Ovary (tissue), 9 donors: ENCODE results near the gene SLC22A23. TPM values are rescaled to one million over a fixed set of nuclear protein-coding genes. Genes with fewer than 3 reads are reported as not detected.

Experiments
- DNase-seq, 5 donors: peaks; one replicate each; pipeline ENCODE4 v3.0.0-alpha.2; 2019 to 2020
- H3K27ac ChIP-seq, 2 donors: fragments of 200-600 bp; one replicate each; pipeline versions ENCODE4 v1.5.1 to v1.8.0; 2019 to 2022
- H3K27me3 ChIP-seq: fragments of 200-600 bp; one replicate; pipeline ENCODE4 v1.8.0; 2022
- H3K36me3 ChIP-seq: fragments of 200-600 bp; sonication (generic); one replicate; pipeline ENCODE4 v1.5.1; 2019
- H3K4me1 ChIP-seq: one replicate; pipeline ENCODE4 v1.8.1; 2013; ENCODE audit warnings: mild to moderate bottlenecking, moderate library complexity; ENCODE audit not compliant: insufficient read depth
- H3K4me3 ChIP-seq: fragments of 200-600 bp; sonication (generic); one replicate; pipeline ENCODE4 v1.5.1; 2017
- H3K9me3 ChIP-seq, 2 donors: fragments of 200-600 bp in 1 of 2; sonication (generic) in 1 of 2; one replicate each; pipeline versions ENCODE4 v1.5.1 to v1.8.1; 2013 to 2019; ENCODE audit warnings: mild to moderate bottlenecking in 1 of 2, moderate library complexity in 1 of 2
- EP300 ChIP-seq: sonication (generic); formaldehyde crosslinking; IDR thresholded peaks from one replicate; pipeline ENCODE4 v1.6.1; 2017; ENCODE audit warnings: antibody characterized with exemption
- POLR2A ChIP-seq: fragments of 450-650 bp; IDR thresholded peaks from one replicate; pipeline ENCODE4 v1.6.1; 2017; ENCODE audit warnings: antibody characterized with exemption, mild to moderate bottlenecking, moderate library complexity
- WGBS, 3 donors: extraction: QIAGEN DNeasy Blood & Tissue Kit in 1 of 3; methylation state at CpG; one replicate each; pipeline versions ENCODE4 v1.1.5 to v1.1.7; 2013 to 2017; 5-methylcytosine and 5-hydroxymethylcytosine counted together
- intact Hi-C, 4 donors: fragments of 100-400 bp; cut with DNase I; formaldehyde crosslinking; loops; one replicate each; pipeline versions ENCODE4 v1.11.0 to v1.15.1; 2022 to 2023
- polyA plus RNA-seq, 2 donors: library from polyadenylated mRNA; stranded (reverse); fragments of 200-250 nt in 1 of 2; fragments of 350-450 nt in 1 of 2; fragmentation: Illumina TruSeq in 1 of 2; extraction: RNeasy Lipid Tissue Mini Kit (QIAGEN cat#74804) in 1 of 2; gene quantifications; one replicate each; pipeline ENCODE4 v1.2.3, GENCODE V29; 2013 to 2014
- total RNA-seq, 7 donors: library from RNA; depleted of rRNA in 2 of 7; stranded (reverse); fragments of >200 nt in 2 of 7; fragmentation: NEBNext Ultra II Directional in 3 of 7; extraction: Animal tissue kit (Norgen Biotek cat#: 25700) in 3 of 7; gene quantifications; one replicate each; pipeline versions ENCODE4 v1.1.0 to v1.2.4, GENCODE V29; 2016 to 2023
- TF ChIP-seq, protein P1 (sequence below), 3 donors: fragments of 450-650 bp in 2 of 3; fragments of 200-600 bp in 1 of 3; IDR thresholded peaks; one replicate each; pipeline versions ENCODE4 v1.5.1 to v1.8.0; 2016 to 2022; ENCODE audit warnings: antibody characterized with exemption in 3 of 3, mild to moderate bottlenecking in 1 of 3
- donor health status: DM: no; HTN: no; CAD: no; lungs with moderate emphysema.
- donor health status: DM: no; HTN: no; CAD: no.
- donor health status: Bipolar disorder and iron deficiency.
- donor health status: DM: yes; HTN: yes; CAD: no.
- donor health status: DM: no; HTN: no; CAD: no.
- donor health status: DM: yes; HTN: yes; CAD: no.

The SLC22A23 gene
- total and polyA plus RNA-seq, 9 donors, result 2.3 to 31.0 (median 5.2) TPM

DNA sequence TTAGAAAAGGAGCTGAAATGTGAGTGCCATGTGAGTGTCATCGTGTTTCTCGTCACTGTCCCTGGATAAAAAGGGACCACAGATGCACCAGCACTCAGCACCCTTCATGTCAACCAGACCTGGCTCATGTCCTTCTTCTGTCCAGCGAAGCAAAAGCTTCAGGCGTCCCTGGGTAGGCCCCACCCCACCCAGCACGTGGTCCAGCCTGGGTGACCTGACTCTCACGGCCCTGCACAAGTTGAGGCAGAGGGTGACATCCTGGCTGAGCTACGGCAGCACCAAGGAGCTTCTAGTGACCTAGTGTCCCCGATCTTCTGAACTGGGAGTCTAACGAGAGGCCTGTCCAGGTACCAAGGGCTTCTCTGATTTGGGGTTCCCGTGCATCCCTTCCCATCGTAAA, 160.3 kb downstream of the SLC22A23 start:
- DNase-seq, result peak in 1 of 5 donors; percentile 14
- no peak for TF ChIP-seq EP300
- no peak for TF ChIP-seq POLR2A
- TF ChIP-seq, protein P1, sequence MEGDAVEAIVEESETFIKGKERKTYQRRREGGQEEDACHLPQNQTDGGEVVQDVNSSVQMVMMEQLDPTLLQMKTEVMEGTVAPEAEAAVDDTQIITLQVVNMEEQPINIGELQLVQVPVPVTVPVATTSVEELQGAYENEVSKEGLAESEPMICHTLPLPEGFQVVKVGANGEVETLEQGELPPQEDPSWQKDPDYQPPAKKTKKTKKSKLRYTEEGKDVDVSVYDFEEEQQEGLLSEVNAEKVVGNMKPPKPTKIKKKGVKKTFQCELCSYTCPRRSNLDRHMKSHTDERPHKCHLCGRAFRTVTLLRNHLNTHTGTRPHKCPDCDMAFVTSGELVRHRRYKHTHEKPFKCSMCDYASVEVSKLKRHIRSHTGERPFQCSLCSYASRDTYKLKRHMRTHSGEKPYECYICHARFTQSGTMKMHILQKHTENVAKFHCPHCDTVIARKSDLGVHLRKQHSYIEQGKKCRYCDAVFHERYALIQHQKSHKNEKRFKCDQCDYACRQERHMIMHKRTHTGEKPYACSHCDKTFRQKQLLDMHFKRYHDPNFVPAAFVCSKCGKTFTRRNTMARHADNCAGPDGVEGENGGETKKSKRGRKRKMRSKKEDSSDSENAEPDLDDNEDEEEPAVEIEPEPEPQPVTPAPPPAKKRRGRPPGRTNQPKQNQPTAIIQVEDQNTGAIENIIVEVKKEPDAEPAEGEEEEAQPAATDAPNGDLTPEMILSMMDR (IDR thresholded peaks at IDR 0.05), result no peak
- Histone ChIP-seq H3K9me3 (no peaks in the 10 kb centered on the region), H3K27me3 (no peaks in the 10 kb centered on the region), H3K27ac (no peak overlapping the region), H3K36me3 (no peaks in the 10 kb centered on the region), H3K4me3 (no peak overlapping the region), H3K4me1 (no peaks in the 10 kb centered on the region)
- 75 to 87% (median 79%) methylated on average over 11 of the region's 11 CpGs for WGBS, 3 donors
- intact Hi-C loops, result no loop called here

- H3K27me3 ChIP-seq, result no peaks in the 10 kb centered on the region
- 57 to 69% (median 62%) methylated on average over 10 of the region's 10 CpGs for WGBS, 3 donors
- no peaks in the 10 kb centered on the region for H3K36me3 ChIP-seq
- intact Hi-C loops, result no loop called here
- no peak overlapping the region for H3K27ac ChIP-seq
- TF ChIP-seq EP300 (no peak), POLR2A (no peak)
- TF ChIP-seq, protein P1 (IDR thresholded peaks at IDR 0.05), result no peak
- no peak for DNase-seq
- no peaks in the 10 kb centered on the region for H3K4me1 ChIP-seq
- H3K9me3 ChIP-seq, result no peaks in the 10 kb centered on the region
- H3K4me3 ChIP-seq, result no peak overlapping the region
Observed at GRCh38 chr6:3296078-3296477, 160.8 kb downstream of the SLC22A23 start.

DNA sequence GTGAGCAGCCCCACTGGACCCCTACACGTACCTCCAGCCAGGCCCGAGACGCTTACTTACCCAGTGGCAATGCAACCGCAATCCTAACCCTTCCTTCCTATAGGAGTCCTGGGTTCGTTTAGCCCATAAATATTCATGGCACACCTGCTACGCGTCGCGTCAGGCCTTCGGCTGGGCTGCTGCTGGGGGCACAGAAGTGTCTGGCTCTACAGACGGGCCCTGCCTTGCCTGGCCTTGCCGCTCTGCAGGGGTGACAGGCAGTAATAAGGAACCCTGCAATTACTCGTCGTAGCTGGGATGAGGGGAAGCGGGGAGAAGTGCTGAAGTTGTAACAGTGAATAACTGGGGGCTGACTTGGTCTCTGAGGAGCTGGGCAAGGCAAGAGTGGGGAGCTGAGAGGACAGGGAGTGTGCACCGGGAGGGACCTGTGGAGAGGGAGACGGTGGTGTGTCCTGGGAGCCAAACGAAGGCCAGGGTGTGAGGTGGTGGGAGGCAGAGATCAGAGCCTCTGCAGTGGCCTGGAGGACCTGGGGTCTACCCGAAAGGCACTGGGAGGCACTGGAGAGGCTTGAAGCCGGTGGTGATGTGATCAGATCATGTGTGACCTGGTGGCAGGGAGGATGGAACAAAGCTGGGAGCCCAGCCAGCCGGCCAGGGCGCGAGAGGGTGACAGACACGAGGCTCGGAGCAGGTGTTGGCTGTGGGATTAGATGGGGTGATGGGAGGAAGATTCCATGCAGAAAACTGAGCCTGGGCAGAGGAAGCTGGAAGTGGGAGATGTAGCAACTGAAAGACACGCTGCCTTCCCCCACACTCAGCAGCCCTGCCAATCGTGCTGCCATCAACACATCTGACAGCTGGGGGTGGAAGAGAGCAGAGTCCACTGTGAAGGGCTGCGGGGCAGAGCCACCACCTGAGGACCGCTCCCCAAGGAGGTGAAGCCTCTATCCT, 161.7 kb downstream of the SLC22A23 start:
- H3K9me3 ChIP-seq, result no peaks in the 10 kb centered on the region
- WGBS, 3 donors, result 33 to 45% (median 33%) methylated on average over 29 of the region's 29 CpGs
- H3K27ac ChIP-seq, result no peak overlapping the region
- TF ChIP-seq, protein P1 (IDR thresholded peaks at IDR 0.05), result no peak
- TF ChIP-seq POLR2A (no peak), EP300 (no peak)
- H3K4me1 ChIP-seq, result peaks cover 1% of the 10 kb centered on the region
- no peak overlapping the region for H3K4me3 ChIP-seq
- intact Hi-C loops, result no loop called here
- H3K27me3 ChIP-seq, result no peaks in the 10 kb centered on the region
- peak in 2 of 5 donors; percentile 4 to 7 for DNase-seq
- no peaks in the 10 kb centered on the region for H3K36me3 ChIP-seq

DNA sequence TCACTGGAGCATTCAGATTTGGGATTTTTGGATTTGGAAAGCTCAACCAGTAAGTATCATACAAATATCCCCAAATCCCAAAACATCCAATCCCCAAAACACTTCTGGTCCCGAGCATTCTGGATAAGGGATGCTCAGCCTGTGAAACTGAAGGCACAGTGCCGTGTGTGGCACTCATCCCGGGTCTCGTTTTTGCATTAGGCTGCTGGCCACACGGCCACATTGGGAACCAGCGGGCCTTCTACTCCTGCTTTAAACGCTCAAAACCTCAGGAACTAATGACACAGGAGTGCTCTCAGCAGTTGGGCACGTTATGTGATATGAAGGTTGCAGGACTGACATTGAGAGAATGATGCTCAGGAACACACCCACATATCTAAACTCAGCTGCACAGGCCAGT, 162.5 kb downstream of the SLC22A23 start:
- Histone ChIP-seq H3K9me3 (no peaks in the 10 kb centered on the region), H3K27me3 (no peaks in the 10 kb centered on the region), H3K4me1 (peaks cover 1% of the 10 kb centered on the region), H3K27ac (no peak overlapping the region), H3K4me3 (no peak overlapping the region), H3K36me3 (no peaks in the 10 kb centered on the region)
- TF ChIP-seq POLR2A, result no peak
- TF ChIP-seq, protein P1 (IDR thresholded peaks at IDR 0.05), result no peak
- no peak for TF ChIP-seq EP300
- peak in 2 of 5 donors; percentile 0 to 6 for DNase-seq
- intact Hi-C loops, result no loop called here
- 69 to 84% (median 70%) methylated on average over 8 of the region's 8 CpGs for WGBS, 3 donors
